HG02938 (cell line): ENCODE data around the gene PHF21B.

Source experiments
- ATAC-seq: cut with Tn5 transposase; IDR thresholded peaks from one replicate; pipeline ENCODE4 v1.9.1; 2021; ENCODE audit warnings: mild to moderate bottlenecking, moderate library complexity; ENCODE audit not compliant: unreplicated experiment

Gene PHF21B

GRCh38 chr22:45019861-45020655 is 10.3 kb upstream of the PHF21B start:
- no peak for ATAC-seq

GRCh38 chr22:45014654-45015053 is 4.8 kb upstream of the PHF21B start:
- ATAC-seq = no peak

- ATAC-seq = no peak
Measured at GRCh38 chr22:45013138-45013537, 3.3 kb upstream of the PHF21B start.

- ATAC-seq = no peak
Measured at GRCh38 chr22:45010532-45010900, 711 bp upstream of the PHF21B start.

- ATAC-seq = no peak
Measured at GRCh38 chr22:45008751-45009605, 827 bp downstream of the PHF21B start.

- no peak for ATAC-seq
Measured at GRCh38 chr22:45008186-45008681, 1.6 kb downstream of the PHF21B start.

- no peak for ATAC-seq
Measured at GRCh38 chr22:45007391-45008185, 2.2 kb downstream of the PHF21B start.

GRCh38 chr22:45006964-45007390 is 2.8 kb downstream of the PHF21B start:
- ATAC-seq = no peak

- ATAC-seq = no peak
Measured at GRCh38 chr22:45006111-45006963, 3.5 kb downstream of the PHF21B start.

GRCh38 chr22:45001653-45002052 is 8.2 kb downstream of the PHF21B start:
- no peak for ATAC-seq

GRCh38 chr22:45000330-45000729 is 9.5 kb downstream of the PHF21B start:
- no peak for ATAC-seq

GRCh38 chr22:44999687-45000086 is 10.1 kb downstream of the PHF21B start:
- ATAC-seq = no peak

GRCh38 chr22:44999231-44999630 is 10.6 kb downstream of the PHF21B start:
- ATAC-seq = no peak

- no peak for ATAC-seq
Measured at GRCh38 chr22:44998296-44998695, 11.5 kb downstream of the PHF21B start.

- ATAC-seq = no peak
Measured at GRCh38 chr22:44997060-44997459, 12.7 kb downstream of the PHF21B start.

- ATAC-seq = no peak
Measured at GRCh38 chr22:44996648-44997047, 13.2 kb downstream of the PHF21B start.

GRCh38 chr22:44996120-44996519 is 13.7 kb downstream of the PHF21B start:
- ATAC-seq = no peak

GRCh38 chr22:44995715-44996114 is 14.1 kb downstream of the PHF21B start:
- no peak for ATAC-seq

- no peak for ATAC-seq
Measured at GRCh38 chr22:44995105-44995514, 14.7 kb downstream of the PHF21B start.
